GM19452 (cell line): ENCODE measurements around the gene ADCY4.
A peak's percentile ranks its signal among the peaks of the same experiment; 100 is the strongest.

ENCODE experiments used
- ATAC-seq: cut with Tn5 transposase; IDR thresholded peaks from one replicate; pipeline ENCODE4 v1.9.1; 2021; ENCODE audit not compliant: unreplicated experiment

Gene ADCY4

GRCh38 chr14:24278424-24278823 lies 56.4 kb downstream of the ADCY4 start:
- no peak for ATAC-seq

- no peak for ATAC-seq
These were observed 57.1 kb downstream of the ADCY4 start for GRCh38 chr14:24277606-24278321.

DNA sequence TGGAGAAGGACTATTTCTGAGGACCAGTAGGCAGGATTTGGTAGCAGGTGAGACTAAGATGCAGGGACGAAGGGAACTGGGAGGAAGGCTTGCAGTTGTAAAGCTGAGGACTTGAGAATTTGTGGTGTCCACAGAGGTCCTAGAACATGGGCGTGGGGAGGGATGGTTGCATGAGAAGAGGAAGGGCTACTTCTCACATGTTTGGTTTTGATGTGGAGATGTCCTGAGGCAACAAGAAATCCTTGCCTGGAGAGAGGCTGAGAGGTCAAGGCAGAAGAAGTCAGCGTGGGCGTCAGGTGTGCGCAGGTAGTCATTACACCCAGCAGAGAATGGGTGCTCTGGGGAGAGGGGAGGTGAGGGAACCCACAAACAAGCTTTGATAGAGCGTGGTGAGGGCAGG lies 57.8 kb downstream of the ADCY4 start:
- ATAC-seq: no peak

- peak; percentile 41 for ATAC-seq
These were observed 60.7 kb downstream of the ADCY4 start for GRCh38 chr14:24274101-24274543.

DNA sequence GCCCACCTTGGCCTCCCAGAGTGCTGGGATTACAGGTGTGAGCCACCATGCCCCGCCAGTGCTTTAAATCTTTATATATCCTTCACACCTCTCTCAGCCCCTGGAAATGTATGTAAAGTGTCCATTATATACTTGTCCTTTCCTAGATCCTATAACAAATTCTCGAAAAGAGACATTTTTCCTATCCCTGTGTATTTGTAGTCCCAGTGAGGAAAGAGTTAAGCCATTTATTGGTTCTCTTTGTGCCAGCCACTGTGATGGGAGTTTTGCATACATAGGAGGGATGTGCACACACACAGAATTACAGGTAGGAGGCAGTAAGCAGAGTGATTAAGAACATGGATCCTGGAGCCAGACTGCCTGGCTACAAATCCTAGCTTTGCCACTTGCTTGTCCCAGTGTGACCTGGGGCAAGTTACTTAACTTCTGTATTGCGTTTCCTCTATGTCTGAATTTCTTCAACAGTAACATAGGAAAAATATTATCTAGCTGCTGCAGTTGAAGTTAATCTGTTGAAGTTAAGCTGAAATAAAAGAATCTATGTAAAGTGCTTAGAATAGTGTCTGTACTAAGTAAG lies 61.4 kb downstream of the ADCY4 start:
- ATAC-seq: no peak

DNA sequence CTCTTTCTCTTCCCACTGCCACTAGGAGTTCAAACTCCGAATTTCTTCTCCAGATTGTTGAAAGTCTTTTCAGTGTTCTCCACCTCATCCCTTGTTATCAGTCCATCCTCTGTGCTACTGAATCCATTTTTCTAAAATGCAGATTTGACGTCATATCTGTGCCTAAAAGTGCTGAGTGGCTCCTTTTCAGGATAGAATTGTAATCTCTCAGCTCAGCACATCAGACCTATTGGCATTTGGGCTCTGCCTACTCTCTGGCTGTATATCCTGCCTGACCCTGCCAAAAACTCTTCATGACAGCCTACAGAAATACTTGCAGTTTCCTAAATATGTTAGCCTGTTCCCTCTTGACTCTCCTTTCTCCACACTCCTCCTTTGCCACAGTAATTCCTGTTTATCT lies 62.4 kb downstream of the ADCY4 start:
- no peak for ATAC-seq

- ATAC-seq: no peak
These were observed 63.0 kb downstream of the ADCY4 start for GRCh38 chr14:24271834-24272263.

- ATAC-seq: peak; percentile 85
These were observed 63.6 kb downstream of the ADCY4 start, which contains the start of gene RABGGTA for GRCh38 chr14:24271134-24271833. RABGGTA (minus strand) TSS chr14:24271597; CDS start chr14:24271115, 482 bp downstream.

DNA sequence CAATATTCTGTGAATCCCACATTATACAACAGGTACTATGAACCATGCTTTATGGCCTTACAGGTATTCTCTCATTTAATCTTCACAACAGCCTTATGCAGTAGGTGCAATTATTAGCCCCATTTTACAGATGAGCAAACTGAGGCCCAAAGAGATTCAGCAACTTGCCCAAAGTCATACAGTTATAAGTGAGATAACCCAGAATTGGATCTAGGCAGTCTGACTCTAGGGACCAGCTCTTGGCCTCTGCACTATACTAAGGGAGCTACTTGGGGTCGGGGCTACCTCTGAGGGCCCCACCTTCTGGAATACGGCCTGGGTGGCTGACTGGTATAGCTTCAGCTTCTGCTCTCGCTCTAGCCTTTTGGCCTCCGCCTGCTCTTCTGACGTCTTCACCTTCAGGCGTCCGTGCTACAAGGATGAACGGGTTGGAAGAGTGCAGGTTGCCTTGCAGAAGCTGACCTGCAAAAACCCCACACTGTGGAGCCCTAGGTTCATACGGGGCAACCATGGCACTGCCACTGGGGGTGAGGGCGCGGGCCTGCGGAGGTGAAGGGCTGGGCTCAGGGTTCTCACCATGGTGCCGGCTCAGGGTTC lies 64.2 kb downstream of the ADCY4 start:
- no peak for ATAC-seq

DNA sequence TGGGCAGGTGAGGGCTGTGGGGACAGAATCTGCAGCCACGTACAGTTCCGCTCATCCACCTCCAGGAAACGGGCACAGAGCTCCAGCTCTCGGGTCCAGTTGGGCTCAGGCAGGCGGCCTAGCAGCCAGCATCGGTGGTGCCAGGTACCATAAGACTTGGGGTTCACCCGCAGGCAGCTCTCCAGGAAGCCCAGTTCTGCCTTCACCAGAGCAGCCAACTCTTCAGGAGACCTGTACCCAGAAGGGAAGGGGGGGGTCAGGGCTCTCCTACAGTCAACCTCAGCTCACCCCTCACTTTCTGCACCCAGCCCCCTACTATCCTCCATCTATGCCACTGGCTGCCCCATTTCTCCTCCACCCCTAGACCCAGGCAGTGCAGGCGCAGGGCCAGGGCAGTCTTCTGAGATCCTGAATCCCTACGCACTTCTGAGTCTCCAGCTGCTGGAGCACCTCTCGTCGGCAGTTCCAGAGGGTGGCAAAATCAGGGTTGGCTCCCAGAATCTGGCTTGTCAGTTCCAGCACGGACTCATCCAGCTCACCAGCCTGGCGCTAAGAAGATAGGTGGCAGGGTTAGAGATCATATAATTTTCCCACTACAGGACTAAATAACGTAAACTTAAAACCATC lies 64.8 kb downstream of the ADCY4 start:
- ATAC-seq: no peak

DNA sequence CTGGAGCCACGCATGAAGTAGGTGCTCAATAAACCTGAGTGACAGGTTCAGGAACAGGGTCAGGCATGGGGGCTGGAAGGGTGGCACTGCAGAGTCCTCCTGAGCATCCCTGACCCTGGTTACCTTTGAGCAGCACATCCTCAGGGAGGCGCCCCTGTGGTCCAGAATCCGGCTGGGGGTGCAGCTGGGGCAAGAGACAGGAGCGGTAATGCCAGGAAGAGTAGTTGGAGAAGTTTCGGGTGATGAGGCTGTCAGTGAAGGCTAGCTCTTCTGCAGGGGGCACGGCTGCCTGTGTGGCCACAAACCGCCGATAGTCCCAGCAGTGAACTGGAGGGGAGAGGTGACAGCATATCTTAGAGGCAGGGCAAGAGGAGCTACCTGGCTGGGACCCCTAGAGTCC lies 65.5 kb downstream of the ADCY4 start:
- ATAC-seq: no peak
